HTERT RPE-1 (cell line): ENCODE results near the gene VPS52.

Experiments used
- in situ Hi-C: fragments of 300-500 bp; cut with MboI; formaldehyde crosslinking; loops from 4 replicates; pipeline ENCODE4 v1.14.3; 2020; ENCODE audit warnings: low sequenced_read_pairs

Gene VPS52

GRCh38 chr6:33212857-33213165, 58.9 kb downstream of the VPS52 start:
- in situ Hi-C loops, result no loop called here

DNA sequence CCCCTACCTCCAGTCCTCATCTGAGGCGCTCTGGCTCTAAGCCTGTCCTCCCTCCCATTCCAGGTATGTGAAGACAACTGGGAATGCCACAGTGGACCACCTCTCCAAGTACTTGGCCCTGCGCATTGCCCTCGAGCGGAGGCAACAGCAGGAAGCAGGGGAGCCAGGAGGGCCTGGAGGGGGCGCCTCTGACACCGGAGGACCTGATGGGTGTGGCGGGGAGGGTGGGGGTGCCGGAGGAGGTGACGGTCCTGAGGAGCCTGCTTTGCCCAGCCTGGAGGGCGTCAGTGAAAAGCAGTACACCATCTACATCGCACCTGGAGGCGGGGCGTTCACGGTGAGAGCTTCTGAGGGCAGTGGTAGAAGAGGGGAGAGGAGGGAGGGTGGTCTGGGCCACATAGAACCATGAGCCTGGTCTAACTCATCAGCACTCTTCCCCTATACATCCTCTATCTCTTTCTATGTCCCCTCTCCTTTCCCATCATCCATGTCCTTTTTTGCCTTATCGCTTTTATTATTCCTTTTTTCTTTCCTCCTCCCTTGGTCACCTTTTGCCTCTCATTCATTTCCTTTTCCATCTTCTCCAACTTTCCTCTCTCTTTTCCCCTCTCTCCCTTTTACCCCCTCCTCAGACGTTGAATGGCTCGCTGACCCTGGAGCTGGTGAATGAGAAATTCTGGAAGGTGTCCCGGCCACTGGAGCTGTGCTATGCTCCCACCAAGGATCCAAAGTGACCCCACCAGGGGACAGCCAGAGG, 59.8 kb downstream of the VPS52 start:
- in situ Hi-C loops, result no loop called here

DNA sequence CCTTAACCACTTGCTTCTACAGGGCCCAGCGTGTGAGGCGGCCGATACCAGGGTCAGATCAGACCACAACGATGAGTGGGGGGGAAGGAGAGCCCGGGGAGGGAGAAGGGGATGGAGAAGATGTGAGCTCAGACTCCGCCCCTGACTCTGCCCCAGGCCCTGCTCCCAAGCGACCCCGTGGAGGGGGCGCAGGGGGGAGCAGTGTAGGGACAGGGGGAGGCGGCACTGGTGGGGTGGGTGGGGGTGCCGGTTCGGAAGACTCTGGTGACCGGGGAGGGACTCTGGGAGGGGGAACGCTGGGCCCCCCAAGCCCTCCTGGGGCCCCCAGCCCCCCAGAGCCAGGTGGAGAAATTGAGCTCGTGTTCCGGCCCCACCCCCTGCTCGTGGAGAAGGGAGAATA, 60.5 kb downstream of the VPS52 start:
- in situ Hi-C loops, result no loop called here

DNA sequence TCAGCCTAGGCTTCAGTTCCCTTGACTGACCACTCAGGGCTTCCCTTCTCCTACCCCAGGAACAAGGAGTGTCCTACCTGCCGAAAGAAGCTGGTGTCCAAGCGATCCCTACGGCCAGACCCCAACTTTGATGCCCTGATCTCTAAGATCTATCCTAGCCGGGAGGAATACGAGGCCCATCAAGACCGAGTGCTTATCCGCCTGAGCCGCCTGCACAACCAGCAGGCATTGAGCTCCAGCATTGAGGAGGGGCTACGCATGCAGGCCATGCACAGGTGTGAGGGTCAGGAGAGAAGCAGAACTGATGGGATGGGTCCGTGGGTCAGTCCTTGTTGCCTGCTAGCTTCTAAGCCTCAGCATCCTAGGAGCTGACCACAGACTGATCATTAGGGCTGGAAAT, 61.8 kb downstream of the VPS52 start:
- in situ Hi-C loops, result no loop called here

DNA sequence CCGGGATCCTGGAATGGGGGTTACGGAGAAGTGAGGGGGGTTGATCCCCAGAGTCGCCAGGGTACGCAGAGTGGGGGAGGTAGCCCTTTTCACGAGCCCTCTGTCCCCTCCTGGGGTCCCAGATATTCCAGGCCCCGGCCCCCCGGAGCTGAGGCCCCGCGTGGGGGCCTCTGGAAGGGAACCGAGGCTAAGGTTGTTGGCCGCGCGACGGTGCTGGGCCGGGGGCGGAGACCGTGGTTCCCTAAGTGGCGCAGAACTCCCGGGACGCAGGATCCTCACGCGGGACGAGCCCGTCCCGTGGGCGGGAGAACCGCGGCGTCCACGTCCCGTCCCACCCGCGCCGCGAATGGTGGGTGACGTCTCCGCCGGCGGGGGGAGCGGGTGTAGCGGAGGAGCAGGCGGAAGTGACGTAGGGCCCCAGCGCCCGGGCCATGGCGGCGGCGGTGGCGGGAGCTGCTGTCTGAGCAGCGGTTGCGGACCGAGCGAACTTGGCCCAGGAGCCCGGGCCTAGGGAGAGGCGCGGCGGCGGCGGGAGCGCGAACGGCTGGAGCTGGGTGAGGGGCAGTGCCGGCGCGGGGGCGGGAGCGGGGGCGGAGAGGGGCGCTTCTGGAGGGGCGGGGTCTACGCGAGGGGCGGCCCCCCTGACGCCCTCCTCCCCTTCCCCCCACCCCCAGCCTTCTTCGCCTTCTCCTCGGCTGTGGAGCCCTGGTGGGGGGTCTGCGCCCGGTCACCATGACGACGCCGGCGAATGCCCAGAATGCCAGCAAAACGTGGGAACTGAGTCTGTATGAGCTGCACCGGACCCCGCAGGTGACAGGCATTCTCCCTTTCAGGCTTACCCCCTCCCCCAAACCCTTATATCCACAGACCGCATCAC, 63.3 kb downstream of the VPS52 start, which contains the start of gene RING1:
Gene RING1 (plus strand): TSS at position 410 of the 877 bp plus-strand sequence. CDS start 323 bp downstream, at position 733.
- in situ Hi-C loops, result no loop called here

DNA sequence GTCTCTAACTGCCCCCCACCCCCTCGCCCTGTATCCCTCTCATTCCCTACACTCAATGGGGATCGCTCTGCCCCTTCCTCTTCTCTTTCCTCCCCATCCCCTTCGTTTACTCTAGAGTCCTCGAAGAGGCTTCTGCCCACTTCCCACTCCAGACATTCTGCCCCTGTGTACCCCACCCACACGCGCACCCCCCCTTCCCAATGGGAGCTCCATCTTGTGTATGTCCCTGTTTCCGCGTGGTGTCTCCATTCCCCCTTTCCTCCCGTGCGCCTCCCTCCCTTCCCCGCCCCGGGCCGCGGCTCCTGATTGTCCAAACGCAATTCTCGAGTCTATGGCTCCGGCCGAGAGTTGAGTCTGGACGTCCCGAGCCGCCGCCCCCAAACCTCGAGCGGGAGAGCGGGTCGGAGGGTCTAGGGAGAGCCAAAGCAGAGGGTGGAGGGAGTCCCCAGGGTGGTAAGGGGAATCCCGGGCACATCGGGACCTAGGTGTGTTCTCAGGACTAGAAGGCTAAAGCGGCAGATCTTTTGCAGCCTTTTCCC, 64.1 kb downstream of the VPS52 start:
- in situ Hi-C loops, result no loop called here

GRCh38 chr6:33206864-33207551, 64.7 kb downstream of the VPS52 start:
- in situ Hi-C loops, result no loop called here

DNA sequence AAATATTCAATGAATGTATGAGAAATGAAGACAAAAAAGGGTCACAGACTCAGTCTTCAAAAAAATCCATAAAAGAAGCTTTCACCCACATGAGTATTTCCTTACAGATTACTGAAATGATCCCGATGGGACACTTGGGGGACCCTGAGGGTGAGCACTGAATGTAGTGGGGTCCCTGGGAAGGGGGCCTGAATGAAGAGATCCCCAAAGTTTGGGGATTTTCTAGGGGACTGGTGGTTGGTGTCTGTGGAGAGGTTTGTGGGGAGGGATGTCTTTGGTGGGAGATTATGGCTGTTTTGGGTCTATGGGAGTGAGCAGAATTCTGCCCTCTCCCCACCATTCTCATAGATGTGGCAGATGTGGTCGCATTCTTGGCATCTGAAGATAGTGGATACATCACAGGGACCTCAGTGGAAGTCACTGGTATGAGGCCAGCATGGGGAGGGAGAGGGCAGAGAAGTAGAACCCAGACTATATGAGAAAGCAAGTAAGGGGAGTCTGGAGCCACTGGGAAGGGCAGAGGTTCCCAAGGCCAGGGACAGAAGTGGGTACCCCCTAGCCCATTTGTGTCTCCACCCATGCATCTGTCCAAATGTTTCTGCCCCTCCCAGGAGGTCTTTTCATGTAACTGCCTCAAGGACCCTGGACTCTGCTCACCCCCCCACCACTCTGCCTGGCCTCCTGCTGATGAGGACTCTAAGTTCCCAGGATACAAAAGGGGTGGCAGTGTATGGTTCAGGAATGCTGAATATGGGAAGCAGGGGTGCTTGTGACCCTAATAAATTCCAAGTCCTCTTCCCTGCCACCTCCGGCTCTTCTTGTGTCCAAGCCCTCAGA, 65.4 kb downstream of the VPS52 start:
- in situ Hi-C loops, result no loop called here

- in situ Hi-C loops, result no loop called here
Observed at GRCh38 chr6:33205191-33206026, 66.3 kb downstream of the VPS52 start.

GRCh38 chr6:33204415-33205190, 67.1 kb downstream of the VPS52 start, which contains the start of gene HSD17B8:
HSD17B8 (plus strand) TSS chr6:33204655; CDS start chr6:33204669, 14 bp downstream.
- in situ Hi-C loops, result no loop called here

GRCh38 chr6:33204165-33204414, 67.6 kb downstream of the VPS52 start:
- in situ Hi-C loops, result no loop called here

GRCh38 chr6:33203443-33204164, 68.1 kb downstream of the VPS52 start:
- in situ Hi-C loops, result no loop called here

DNA sequence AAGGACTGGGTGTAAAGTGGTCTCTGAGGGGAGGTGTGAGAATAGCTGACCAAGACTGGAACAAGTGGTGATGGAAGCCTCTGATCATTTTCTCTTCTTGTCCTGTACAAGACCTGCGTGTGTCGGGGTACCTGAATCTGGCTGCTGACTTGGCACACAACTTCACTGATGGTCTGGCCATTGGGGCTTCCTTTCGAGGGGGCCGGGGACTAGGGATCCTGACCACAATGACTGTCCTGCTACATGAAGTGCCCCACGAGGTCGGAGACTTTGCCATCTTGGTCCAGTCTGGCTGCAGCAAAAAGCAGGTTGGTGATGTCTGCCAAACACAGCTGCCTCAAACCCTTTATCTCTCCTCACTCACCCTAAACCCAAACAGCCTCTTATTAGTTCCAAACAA, 68.9 kb downstream of the VPS52 start:
- in situ Hi-C loops, result no loop called here

GRCh38 chr6:33201935-33202334, 69.7 kb downstream of the VPS52 start:
- in situ Hi-C loops, result no loop called here

- in situ Hi-C loops, result no loop called here
Observed at GRCh38 chr6:33201147-33201545, 70.5 kb downstream of the VPS52 start.
